Measurements from ENCODE around the gene ADAMTSL5.
"Not testable (repeated sequence)": the region's sequence is repeated elsewhere in the genome, so short reads cannot be mapped to it uniquely, and the experiment has no call there.

ADAMTSL5 gene

DNA sequence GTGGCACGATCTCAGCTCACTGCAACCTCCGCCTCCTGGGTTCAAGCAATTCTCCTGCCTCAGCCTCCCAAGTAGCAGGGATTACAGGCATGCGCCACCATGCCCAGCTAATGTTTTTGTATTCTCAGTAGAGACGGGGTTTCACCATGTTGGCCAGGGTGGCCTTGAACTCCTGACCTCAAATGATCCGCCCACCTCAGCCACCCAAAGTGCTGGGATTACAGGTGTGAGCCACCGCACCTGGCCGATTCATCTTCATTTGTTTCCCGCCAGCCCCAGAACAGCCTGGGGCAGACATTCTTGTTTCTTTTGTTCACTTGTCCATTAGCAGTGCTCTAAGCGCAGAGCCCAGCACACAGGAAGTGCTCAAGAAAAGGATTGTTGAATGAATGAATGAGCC lies 35.8 kb downstream of the ADAMTSL5 start:
- not testable (repeated sequence) for DNase-seq

DNA sequence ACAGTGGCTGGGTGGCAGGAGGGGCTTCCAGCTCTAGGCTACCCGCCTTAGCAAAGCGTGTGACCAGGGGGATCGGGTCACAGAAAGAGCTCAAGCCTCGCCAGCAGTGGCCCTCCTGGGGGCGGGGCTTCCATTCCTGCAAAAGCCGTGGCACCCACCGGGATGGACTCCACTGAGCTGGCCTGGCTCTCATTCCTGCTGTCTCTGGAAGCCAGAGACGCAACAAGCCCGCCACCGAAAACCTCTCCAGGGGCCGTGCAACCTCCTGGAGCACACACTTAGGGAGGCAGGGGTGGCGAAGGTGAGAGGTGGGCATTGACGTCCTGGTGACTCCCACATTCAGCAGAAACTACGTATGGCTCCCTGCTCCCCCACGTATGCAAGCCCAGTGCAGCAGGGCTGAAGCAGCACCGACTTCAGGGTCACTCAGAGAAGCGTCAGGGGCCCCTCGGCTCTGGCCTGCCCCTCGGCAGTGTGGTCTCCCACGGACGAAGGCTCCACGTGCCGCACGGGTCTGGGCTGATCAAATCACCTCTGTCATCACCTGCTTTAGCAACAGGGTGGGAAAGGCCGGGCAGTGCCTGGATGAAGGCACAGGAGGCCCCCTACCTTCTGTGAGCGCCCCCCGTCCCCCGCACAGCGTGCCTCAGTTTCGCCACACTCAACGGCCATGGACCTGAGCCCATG lies 36.9 kb downstream of the ADAMTSL5 start:
- no peak for DNase-seq

DNA sequence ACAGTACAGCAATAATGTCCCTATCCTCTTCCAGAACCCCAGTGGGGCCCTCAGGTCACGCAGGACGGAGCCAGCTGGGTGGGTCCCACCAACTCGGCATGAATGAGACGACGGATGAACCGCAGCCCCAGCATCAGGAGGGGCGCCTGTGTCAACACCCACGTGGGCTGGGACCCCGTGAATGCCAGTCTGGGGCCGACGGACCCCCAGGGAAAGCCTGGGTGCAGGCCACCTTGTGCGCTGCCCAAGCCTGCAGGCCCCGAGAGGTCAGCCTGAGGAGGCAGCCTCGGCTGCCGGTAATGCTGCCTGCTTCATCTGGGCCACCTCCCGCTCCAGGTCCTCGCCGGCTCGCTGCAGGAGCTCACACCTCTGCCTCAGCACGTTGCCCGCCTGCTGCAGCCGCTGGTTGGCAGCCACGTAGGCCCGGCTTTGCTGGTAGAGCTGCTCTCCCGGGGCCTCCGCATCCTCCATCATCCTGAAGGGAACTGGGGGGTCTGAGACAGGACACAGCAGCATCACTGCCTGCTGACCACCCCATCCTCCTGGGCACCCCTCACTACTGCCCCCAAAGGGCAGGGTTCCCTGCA lies 38.0 kb downstream of the ADAMTSL5 start:
- DNase-seq, result no peak

DNA sequence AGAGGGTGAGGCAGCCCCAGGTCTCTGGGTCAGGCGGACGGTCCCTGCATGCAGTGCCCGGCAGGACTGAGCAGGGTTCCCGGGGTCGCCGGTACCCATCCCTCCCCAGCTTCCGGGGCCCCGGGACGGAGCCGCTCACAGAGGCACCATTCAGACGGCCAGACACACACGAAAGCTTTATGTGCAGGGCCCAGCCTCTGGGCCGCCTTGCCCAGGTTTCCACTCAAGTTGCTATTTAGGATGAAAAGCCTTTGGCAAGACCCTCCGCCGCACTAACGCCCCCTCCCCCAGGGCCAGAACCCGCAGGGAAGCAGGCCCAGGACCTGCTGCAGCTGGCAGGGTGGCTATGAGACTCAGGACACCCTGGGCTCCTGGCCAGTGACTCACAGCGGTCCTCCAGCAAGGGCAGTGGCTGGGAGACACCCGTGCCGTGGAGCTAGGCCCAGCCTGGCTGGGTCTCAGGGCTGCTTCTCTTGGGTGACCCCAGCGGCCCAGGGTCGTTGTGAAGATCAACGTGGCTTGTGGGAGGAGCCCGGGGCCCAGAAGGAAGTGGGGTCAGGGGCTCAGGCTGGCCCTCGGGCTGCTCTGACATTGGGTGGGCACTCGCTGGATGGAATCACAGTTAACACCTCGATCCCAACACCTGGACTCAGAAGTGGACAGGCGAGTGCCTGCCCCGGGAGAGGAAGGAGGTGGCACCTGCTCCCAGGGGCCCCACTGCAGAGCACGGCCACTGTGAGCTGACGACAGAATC lies 38.6 kb downstream of the ADAMTSL5 start:
- no peak for DNase-seq

DNA sequence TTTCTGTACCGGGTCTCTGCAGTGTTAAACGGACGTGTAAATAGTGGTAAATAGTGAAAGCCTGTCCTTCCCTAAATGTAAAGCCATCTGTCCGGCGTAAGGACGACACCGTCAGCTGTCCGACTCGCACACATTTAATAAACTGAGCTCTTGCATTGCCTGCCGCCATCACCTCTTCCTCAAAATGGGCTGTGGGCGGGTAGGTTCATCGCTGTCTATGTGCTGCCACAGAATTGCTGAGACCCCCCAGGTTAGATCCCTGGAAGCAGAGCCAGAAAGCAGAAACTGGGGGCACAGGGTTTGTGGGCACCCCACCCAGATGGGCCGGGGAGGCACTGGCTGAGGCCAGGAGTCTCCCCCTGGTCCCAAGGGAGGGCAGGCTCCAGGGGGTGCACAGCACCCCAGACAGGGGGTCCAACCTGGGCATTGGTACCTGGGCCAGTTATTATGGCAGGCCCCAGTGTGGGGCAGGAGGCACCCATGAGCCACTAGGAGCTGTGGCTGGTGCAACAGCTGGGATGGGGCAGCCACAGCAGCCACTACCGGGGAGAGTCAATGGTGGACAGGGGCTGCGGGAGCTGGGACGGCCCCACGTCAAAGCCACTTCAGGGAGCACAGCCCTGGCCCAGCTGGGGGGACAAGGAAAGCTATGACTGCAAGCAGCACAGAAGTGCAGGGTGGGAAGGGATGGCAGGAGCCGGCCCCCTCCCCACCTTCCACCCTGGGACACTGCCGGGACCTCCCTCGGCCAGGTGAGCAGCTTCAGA lies 39.6 kb downstream of the ADAMTSL5 start:
- no peak for DNase-seq

DNA sequence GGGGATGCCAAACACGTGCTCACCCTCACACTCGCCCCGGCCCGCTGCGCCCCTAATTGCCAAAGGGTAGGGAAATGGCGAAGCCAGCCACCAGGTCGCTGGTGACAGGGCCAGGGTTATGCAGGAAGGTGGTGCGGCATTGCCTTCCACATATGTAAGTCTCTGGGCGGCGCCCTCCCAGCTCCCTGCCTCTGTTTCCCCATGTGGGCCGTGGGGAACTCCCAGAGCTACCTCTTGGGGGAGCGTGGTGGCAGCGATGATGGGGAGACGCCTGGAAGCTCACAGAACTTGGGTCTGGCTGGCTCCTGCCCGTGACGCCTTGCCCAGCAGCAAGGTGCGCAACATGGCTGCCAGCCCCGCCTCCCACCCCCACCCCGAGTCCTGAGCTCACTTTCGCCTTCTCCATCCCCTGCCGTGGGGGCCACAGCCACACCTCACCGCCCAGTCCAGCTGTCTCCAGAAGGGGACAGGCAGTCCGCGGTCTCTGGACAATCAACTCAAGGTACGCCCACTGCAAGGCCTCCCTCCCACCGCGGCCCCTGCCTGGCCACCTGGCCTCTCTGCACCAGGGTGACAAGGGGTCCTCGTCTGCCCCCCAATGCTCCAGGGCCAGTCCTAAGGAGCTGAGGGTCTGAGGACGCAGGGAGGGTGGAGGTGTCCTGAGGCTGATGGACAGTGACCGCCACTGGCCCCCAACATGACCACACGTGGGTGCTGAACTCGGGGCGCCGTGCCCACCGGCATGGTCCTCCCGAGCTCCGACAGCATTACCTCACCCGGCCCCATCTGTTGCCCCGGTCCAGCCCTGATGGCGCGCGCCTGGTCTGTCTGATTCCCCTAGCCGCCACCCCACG lies 40.4 kb downstream of the ADAMTSL5 start:
- no peak for DNase-seq

DNA sequence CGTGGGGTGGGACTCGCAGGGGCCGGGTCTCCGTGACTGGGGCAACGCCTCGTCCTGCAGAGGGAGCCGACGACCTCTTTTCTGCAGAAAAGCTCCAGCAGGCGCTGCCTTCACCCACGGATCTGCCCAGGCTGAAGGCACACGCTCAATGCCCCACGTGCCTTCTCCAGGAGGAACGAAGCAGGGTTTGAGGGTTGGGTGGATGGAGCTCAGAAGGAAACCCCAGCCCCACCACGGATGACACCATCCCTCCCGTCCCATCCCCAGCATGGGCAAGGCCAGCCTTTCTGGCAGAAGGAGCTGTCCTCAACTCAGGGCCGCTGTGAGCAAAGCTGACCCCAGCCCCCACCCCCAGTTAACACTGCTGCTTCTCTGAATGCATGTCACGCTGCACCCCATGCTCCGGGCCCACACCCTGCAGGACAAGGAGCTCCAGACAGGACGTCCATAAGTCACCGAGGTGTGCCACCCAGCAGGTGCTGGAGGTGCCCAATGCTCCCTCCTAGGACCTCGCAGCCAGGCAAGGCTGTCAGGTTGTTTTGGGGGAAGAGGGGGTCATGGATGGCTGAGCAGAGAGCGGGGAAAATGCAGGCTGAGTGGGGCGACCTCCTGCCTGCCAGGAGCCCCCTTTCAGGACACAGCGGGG lies 41.2 kb downstream of the ADAMTSL5 start:
- no peak for DNase-seq

DNA sequence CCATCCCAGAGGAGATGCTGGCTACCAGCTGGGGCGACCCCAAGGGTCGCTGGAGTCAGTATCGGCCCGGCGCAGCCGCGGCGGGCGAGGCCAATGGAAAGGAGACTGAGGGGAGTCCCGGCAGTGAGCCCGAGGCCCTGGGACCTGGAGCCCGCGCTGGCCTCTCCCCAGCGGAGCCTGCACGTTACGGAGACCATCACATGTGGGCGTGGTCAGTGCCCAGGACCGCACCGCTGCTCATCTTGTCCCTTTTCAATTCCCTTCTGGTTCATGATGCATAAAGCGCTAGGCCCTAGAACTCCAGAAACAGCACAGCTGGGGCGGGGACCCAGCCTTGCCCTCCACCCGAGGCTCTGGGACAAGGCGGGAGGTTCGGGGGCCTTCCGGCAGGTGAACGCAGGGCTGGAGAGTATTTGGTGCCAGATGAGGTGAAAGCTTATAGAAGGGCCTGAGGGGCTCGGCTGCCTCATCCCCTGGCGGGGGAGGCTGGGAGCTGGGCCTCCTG lies 41.8 kb downstream of the ADAMTSL5 start:
- no peak for DNase-seq

DNA sequence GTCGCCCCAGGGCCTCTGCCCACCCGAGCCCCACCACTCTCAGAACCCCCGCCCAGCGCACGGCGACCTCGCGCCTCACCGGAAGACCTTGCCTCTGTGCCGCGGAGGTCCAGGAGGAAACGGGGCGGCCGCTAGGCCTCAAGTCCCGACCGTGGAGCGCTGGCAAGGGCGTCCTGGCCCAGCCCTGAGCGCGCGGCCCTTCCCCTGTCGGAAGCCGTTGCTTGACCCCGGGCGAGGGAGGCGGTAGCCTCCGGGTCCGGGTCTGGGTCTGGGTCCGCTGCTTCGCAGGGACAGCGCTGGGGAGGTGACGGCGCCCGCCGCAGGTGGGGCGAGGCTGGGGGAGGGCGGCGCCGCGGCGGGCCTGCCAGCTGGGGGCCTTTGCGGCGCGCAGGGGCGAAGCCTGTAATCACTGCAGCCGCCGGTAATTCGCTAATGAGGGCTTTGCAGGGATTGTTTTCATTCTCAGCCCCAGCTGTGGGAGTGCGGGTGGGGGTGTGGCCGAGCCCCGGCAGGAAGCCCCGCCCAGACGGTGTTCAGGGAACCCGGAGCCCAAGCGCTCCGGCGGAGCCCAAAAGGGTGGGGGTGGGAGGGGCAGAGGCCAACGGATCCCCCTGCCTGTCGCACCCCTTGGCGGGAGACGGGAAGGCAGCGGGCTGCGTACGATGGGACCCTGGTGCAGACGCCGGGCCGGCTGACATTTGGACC lies 42.4 kb downstream of the ADAMTSL5 start:
- no peak for DNase-seq

DNA sequence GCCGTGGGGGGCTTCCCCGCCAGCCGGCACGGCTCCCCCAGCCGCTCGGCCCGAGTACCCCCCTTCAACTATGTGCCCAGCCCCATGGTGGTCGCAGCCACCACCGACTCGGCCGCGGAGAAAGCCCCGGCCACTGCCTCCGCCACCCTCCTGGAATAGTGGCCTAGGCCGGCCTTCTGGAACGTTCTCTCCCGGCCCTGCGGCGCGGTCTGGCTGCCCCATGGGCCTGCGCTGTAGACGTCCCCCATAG lies 42.8 kb downstream of the ADAMTSL5 start:
- DNase-seq, result no peak

DNA sequence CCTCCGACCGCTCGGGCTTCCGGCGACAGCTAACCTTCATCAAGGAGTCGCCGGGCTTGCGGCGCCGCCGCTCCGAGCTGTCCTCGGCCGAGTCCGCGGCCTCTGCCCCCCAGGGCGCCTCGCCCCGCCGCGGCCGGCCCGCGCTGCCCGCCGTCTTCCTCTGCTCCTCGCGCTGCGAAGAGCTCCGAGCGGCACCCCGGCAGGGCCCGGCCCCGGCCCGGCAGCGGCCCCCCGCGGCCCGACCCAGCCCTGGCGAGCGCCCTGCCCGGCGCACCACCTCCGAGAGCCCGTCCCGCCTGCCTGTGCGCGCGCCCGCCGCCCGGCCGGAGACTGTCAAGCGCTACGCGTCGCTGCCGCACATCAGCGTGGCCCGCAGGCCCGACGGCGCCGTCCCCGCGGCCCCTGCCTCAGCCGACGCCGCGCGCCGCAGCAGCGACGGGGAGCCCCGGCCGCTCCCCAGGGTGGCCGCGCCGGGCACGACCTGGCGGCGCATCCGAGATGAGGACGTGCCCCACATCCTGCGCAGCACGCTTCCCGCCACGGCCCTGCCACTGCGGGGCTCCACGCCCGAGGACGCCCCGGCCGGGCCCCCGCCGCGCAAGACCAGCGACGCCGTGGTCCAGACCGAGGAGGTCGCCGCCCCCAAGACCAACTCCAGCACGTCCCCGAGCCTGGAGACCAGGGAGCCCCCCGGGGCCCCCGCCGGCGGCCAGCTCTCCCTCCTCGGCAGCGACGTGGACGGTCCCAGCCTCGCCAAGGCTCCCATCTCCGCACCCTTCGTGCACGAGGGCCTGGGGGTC lies 43.4 kb downstream of the ADAMTSL5 start:
- no peak for DNase-seq

DNA sequence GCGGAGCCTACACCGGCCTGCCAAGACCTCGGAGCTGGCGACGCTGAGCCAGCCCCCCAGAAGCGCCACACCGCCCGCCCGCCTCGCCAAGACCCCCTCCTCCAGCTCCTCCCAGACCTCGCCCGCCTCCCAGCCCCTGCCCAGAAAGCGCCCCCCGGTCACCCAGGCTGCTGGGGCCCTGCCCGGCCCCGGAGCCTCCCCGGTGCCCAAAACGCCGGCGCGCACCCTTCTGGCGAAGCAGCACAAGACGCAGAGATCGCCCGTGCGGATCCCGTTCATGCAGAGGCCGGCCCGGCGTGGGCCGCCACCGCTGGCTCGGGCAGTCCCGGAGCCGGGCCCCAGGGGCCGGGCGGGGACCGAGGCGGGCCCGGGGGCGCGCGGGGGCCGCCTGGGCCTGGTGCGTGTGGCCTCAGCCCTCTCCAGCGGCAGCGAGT lies 44.0 kb downstream of the ADAMTSL5 start:
- no peak for DNase-seq

DNA sequence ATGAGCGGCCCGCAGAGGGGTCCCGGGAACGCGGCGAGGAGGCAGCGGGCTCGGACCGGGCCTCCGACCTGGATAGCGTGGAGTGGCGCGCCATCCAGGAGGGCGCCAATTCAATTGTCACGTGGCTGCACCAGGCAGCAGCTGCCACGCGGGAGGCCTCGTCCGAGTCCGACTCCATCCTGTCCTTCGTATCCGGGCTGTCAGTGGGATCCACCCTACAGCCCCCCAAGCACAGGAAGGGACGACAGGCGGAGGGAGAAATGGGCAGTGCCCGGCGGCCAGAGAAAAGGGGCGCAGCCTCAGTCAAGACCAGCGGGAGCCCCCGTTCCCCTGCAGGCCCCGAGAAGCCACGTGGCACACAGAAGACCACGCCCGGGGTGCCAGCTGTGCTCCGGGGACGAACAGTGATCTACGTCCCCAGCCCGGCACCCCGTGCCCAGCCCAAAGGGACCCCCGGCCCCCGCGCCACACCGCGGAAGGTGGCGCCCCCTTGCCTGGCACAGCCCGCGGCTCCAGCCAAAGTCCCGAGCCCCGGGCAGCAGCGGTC lies 44.5 kb downstream of the ADAMTSL5 start:
- DNase-seq, result no peak

DNA sequence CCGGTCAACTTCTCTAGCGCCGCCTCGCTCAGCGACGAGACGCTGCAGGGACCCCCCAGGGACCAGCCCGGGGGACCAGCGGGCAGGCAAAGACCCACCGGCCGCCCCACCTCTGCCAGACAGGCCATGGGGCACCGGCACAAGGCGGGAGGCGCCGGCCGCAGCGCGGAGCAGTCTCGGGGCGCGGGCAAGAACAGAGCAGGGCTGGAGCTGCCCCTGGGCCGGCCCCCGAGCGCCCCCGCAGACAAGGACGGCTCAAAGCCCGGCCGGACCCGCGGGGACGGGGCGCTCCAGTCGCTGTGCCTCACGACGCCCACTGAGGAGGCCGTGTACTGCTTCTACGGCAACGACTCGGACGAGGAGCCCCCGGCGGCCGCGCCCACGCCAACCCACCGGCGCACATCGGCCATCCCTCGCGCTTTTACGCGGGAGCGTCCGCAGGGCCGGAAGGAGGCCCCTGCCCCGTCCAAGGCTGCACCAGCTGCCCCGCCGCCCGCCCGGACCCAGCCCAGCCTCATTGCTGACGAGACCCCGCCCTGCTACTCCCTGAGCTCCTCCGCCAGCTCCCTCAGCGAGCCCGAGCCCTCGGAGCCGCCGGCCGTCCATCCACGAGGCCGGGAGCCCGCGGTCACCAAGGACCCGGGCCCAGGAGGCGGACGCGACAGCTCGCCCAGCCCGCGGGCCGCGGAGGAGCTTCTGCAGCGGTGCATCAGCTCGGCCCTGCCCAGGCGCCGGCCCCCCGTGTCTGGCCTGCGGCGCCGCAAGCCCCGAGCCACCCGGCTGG lies 45.1 kb downstream of the ADAMTSL5 start:
- no peak for DNase-seq

DNA sequence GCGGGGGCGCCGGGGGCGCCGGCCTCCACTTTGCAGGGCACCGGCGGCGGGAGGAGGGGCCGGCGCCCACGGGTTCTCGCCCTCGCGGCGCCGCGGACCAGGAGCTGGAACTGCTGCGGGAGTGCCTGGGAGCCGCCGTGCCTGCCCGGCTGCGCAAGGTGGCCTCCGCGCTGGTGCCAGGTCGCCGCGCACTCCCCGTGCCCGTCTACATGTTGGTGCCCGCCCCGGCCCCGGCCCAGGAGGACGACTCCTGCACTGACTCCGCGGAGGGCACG lies 45.7 kb downstream of the ADAMTSL5 start:
- DNase-seq, result no peak

DNA sequence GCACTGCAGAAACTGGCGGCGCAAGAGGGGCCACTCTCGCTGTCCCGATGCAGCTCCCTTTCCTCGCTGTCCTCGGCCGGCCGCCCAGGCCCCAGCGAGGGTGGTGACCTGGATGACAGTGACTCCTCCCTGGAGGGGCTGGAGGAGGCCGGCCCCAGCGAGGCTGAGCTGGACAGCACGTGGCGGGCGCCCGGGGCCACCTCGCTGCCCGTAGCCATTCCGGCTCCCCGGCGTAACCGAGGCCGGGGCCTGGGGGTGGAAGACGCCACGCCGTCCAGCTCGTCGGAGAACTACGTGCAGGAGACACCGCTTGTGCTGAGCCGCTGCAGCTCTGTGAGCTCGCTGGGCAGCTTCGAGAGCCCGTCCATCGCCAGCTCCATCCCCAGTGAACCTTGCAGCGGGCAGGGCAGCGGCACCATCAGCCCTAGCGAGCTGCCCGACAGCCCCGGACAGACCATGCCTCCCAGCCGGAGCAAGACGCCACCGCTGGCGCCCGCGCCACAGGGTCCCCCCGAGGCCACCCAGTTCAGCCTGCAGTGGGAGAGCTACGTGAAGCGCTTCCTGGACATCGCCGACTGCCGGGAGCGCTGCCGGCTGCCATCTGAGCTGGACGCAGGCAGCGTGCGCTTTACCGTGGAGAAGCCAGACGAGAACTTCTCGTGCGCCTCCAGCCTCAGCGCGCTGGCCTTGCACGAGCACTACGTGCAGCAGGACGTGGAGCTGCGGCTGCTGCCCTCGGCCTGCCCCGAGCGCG lies 46.2 kb downstream of the ADAMTSL5 start:
- DNase-seq, result no peak

DNA sequence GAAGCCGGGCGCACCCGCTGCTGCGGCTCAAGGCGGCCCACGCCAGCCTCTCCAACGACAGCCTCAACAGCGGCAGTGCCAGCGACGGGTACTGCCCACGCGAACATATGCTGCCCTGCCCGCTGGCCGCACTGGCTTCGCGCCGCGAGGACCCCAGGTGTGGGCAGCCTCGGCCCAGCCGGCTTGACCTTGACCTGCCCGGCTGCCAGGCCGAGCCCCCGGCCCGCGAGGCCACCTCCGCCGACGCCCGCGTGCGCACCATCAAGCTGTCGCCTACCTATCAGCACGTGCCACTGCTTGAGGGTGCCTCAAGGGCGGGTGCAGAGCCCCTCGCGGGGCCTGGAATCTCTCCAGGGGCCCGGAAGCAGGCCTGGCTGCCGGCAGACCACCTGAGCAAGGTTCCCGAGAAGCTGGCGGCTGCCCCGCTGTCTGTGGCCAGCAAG lies 46.8 kb downstream of the ADAMTSL5 start:
- DNase-seq, result no peak

DNA sequence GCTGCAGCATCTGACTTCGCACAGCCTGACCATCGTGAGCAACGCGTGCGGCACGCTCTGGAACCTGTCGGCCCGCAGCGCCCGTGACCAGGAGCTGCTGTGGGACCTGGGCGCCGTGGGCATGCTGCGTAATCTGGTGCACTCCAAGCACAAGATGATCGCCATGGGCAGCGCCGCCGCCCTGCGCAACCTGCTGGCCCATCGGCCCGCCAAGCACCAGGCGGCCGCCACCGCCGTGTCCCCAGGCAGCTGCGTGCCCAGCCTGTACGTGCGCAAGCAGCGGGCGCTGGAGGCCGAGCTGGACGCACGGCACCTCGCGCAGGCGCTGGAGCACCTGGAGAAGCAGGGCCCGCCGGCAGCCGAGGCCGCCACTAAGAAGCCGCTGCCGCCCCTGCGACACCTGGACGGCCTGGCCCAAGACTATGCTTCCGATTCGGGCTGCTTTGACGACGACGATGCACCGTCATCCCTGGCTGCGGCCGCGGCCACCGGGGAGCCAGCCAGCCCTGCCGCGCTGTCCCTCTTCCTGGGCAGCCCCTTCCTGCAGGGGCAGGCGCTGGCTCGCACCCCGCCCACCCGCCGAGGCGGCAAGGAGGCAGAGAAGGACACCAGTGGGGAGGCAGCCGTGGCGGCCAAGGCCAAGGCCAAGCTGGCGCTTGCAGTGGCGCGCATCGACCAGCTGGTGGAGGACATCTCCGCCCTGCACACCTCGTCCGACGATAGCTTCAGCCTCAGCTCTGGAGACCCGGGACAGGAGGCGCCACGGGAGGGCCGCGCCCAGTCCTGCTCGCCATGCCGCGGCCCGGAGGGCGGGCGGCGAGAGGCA lies 47.4 kb downstream of the ADAMTSL5 start:
- no peak for DNase-seq
